GM19238 (cell line): Measurements from ENCODE around the gene TRAF3IP1.
"Not testable (repeated sequence)": the region's sequence is repeated elsewhere in the genome, so short reads cannot be mapped to it uniquely, and the experiment has no call there.

Source experiments
- DNase-seq: peaks from one replicate; pipeline ENCODE4 v3.0.0; 2011; ENCODE audit warnings: low spot score; ENCODE audit not compliant: insufficient read length

Gene TRAF3IP1

DNA sequence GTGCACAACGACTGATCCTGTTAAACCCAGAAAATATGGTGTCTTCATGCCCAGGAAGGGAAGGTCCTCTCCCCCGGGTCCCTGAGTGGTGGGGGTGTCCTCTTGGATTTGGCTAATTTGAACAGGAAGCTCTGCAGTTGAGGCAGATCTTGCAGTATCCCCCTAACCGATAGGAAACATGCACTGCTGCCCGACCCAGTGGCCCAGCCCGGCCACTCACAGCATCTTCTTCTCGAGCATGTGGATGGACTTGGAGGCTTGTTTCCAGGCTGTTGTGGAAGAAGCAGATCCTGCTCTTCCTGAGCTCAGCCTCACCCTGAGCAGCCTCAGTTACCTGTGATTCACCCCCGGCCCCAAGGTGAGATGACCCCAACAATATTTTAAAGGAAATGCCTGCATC lies 60.0 kb downstream of the TRAF3IP1 start:
- no peak for DNase-seq

DNA sequence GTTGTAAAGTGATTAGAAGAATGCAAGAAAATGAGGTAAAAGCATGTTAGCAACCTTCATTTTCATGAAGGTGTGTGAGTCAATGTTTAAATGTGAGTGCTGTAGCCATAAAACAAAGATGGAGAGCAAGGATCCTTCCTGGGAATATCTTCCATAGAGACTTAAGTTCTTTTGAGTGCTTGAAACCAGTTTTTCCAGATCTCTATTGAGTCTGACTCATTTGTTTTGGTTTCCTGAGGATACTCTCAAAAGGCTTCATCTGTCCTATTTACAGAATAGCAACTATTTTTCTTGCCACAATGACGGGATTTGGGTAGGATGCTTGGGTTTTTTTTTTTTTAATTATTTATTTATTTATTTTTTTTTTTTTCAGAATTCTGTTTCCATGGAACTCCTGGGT lies 60.5 kb downstream of the TRAF3IP1 start:
- DNase-seq, result no peak

DNA sequence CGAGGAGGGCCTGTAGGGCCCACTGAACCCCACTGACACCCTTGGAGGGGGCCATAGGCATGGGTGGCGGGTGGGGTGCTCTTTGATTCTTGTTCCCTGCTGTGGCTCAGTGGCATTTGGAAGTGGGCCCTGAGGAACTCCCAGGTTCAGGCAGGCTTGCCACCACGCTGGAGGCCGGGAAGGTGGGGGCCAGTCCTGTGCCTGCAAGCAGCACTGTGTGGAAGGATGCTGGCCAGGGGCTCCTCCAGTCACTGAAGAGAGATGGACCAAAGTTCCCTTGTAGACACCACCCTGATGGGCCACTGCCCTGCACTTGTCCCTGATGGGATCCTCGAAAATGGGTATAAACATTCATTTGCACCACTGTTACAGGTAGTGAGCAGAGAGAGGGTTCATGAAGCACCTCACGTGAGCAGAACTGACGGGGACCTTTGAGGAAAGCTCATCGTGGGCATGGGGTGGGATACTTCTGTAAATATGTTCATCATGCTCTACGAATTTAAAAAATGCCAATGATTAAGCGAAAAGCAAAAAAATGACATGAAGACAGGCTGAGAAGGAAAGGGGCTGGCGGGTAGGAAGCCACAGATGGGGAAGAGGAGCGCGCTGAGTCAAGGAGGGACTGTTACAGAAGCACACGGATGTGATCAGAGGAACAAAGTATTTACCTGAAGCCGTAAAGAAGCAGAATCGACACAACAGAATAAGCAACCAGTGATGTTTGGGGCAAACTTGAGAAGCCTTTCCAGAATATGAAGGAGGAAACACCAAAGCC lies 61.2 kb downstream of the TRAF3IP1 start:
- DNase-seq, result no peak

DNA sequence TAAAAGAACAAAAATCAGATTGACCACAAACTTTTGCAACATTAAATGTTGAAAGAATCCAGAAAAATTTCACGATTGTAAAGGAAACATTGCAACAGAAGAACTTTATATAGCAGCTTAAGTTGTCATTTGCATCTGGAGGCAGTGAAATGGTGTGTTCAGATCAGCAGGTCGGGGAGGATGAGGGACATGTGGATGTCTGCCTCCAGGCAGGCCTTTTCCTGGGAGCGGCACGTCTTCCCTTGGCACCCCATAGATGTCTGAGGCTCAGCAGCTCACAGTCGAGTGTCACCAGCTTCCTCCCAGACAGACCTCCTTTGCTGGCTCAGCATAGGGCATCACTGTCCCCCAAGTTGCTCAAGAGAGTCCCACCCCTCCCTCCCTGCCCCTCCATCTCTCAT lies 62.1 kb downstream of the TRAF3IP1 start:
- no peak for DNase-seq

DNA sequence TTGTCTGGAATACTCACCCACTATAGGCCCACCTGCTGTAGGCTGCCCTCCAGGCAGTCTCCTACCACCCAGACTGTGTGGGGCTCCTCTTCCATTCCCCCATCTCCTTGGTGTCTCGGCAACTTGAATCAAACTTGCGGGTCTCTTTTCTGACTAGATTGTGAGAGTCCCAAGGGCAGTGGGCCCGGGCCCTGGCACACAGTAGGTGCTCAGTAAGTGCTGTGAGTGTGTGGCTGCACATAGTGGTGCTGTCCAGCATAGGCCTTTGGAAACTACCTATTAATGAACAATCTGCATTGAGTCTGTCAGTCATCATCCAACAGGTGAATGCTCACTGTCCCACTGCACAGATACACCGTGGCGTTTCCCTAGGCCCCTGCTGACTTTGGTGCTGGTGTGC lies 62.8 kb downstream of the TRAF3IP1 start:
- no peak for DNase-seq

DNA sequence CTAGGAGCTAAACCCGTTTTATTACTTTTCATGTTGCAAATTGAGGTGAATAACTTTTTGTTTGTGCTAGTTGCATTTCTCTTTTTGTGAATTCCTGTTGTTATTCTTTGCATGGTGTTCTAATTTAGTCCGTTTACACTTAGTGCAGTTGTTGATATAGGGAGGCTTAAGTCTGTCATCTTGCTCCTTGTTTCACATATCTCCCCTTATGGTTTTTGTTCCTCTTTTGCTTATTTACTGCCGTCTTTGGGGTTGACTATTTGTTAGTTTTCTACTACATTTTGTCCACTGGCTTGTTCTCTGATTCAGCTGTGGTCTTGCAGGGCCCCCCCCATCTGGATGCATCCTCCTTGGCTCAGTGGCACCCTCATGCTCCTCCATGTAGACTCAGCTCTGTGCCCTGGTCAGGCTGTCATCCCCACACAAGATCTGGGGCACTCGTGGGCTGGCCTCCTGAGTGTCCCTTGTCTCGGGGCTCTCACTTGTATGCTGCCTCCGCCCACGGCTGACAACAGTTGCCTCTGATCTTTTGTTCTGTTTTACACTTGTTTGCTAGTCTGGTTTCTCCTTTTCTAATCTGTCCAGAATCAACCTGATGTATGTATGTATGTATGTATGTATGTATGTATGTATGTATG lies 63.5 kb downstream of the TRAF3IP1 start:
- DNase-seq, result no peak

DNA sequence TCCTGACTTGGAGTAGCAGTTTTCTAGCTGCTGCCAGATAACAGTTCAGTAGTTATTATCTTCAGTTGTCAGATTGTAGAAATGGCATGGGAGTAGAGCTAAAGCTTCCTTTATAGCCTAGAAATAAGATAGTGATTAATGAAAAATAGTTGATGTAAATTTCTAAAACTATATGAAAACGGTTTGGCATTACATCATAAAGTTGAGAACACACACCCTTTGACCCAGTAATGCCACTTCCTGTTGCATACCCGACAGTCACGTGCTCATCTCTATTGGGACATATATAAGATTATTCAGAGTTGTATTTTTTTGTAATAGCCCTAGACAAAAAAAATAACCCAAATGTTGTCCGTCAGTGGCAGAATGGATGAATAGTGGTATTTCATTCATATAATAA lies 67.0 kb downstream of the TRAF3IP1 start:
- DNase-seq, result no peak

DNA sequence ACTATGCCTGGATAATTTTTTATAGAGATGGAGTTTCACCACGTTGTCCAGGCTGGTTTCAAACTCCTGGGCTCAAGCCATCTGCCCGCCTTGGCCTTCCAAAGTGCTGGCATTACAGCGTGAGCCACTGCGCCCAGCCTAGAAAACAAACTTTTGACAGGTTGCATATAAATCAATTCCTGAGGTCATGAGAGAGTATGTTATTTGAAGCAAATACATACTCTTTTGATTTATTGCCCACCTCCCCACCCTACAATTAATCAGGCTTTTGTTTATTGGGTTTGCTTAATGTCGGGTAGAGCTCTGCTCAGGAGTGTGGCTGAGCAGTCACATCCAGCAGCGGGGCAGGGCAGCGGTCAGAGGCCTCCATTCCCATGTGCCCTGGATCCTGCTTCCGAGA lies 68.5 kb downstream of the TRAF3IP1 start:
- DNase-seq, result no peak

DNA sequence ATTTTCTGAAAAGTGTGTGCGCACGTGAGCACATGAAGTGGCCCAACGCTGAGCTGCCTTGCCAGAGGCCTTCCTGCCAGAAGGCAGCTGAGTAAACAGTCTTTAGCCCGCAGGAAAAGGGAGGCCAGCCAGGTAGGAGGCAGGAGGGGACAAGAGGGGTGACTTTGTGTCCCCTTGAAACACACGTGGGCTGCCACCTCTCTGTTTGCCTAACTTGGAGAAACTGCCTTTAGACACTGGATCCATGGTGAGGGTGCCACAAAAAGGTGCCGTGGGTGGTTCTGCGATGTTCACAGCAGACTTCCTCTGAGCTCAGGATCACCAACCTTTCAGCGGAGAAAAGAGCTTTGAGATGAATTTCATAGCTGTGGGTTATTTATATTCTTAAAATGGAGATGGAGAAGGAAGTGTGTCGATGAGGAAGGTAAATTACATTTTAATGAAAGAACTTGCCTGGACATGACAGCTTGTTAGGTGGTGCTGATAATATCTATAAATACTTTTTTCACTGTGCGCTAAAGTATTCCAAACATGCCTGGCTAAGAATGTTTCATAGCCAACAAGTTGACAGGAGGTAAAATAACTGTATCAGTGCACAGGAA lies 69.8 kb downstream of the TRAF3IP1 start:
- no peak for DNase-seq

DNA sequence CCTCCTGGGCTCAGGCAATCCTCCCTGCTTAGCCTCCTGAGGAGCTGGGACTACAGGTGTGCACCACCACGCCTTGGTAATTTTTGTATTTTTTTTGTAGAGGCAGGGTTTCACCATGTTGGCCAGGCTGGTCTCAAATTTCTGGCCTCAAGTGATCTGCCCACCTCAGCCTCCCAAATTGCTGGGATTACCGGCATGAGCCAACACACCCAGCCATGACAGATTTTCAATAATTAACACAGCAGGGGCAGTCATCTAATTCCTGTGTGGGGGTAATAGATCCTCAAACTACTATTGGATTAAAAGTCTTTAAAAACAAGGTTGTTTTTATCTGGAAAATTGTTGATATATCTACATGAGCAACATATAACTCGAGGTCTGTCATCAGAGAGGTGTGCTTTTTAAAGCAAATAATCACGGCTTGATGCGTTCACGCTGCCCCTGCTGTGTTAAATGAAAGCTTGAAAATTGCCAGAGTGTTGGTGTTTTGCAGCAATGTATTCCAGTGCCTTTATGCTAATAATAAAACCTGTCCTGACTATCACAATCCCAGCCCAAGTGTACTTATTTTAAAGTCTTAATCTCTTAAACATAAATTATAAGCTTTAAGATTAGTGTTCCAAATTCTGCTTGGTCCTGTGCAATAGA lies 70.8 kb downstream of the TRAF3IP1 start:
- DNase-seq, result no peak

DNA sequence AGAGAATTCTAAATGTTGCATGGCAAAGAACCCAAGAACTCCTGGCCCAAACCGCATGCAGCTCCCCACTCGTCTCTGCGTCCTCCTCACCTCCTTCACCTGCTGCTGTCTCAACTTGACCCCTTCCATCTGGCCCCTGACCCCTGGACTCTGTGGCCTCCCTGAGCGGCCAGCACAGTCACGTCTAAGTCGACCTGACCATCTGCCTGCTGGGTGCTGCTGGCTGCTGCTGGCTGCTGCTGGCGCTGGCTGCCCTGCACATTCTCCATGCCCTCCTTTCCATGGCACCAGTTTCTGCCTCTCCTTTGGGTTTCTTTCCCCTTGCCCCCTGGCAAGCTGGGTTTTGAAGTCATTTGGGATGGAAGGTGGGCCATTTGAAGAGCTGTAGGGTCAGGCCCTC lies 76.3 kb downstream of the TRAF3IP1 start:
- DNase-seq, result no peak

DNA sequence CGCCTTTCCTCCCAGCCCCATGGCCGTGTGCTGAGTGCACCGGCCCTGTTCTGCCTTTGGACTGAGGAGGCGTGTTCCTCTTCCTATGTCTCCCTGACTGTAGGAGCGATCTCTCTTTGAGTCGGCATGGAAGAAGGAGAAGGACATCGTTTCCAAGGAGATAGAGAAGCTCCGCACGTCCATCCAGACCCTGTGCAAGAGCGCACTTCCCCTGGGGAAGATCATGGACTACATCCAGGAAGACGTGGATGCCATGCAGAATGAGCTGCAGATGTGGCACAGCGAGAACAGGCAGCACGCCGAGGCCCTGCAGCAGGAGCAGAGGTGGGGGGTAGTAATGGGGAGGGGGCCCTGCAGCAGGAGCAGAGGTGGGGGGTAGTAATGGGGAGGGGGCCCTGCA lies 77.0 kb downstream of the TRAF3IP1 start:
- no peak for DNase-seq

DNA sequence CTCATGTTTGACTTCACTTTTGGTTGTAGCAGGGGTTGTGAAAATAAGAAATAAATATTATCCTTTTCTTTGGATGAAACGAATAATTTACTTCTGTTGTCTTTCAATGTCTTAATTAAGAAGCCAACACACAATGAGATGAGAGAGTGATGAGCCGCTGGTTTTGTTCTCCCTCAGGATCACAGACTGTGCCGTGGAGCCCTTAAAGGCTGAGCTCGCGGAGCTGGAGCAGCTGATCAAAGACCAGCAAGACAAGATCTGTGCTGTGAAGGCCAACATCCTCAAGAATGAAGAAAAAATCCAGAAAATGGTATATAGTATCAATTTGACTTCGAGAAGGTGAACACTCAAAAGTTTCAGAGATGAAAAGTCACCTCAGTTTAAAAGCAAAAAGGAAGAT lies 78.3 kb downstream of the TRAF3IP1 start:
- DNase-seq, result no peak

DNA sequence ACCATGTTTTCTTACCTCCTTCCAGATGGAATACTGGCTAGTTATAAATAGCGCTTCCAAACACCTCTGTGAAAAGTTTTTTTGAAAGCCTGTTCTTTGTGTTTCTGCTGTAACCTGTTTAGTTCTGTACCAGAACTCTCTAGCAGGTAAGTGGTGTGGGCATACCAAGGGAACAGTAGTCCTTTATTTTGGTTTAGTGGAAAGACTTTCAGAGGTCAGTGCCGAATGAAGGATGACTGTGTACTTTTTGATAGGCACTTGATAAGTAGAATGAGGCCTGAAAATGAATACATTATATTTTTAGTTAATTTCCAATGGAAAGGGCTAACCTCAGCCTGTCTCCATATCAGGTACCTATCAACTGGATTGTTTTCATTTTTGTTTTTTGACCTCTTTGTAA lies 78.8 kb downstream of the TRAF3IP1 start:
- no peak for DNase-seq

DNA sequence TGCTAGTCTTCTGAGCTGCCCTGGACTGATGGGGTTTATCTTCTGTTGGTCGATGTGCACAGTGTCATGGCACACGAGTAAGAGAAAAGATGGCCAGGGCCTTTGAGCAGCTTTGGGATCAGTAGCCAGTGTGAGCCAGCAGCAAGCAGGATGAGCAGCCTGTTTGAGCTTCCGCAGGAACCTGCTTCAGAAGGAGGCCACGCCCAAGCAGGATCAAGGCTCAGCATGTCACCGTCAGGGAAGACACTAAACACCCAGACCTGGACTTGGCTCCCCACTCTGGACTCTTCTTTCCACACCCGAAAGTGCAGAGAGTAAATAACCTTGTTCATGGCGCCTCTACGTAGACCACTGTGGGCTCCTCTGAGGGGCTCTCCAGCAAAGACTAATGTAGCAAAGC lies 81.2 kb downstream of the TRAF3IP1 start:
- DNase-seq, result no peak

DNA sequence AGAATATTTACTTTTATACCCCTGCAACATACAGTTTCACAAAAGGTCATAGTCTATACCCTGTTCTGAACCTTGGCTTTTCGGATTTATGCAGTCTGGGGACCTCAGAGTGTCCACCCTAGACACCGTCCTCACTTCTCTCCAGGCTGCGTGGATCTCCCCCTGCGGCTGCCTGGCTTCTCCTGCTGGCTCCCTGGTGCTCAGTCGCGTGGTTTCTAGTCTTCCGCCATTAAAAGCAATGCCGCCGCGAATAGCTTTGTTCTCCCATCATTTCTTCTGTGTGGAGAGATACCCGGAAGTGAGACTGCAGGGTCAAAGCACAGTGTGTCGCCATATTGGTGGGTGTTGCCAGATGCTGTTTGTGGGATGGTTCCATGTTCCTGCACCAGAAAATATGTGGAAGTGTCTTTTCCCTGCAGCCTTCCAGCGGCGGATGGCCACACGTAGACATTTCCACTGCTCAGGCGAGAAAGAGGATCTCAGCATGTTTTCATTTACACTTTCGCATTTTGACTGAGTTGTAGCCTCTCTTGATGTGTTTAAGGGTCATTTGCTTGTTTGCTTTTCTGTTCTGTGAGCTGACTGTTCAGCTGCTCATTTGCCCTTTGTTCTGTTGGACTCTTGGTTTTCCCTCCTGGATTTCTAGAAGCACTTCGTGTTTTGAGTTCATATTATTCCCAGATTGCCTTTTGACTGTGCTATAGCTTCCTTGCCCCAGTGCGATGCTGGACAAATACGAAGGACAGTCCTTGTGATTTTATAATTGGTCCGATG lies 83.5 kb downstream of the TRAF3IP1 start:
- no peak for DNase-seq

DNA sequence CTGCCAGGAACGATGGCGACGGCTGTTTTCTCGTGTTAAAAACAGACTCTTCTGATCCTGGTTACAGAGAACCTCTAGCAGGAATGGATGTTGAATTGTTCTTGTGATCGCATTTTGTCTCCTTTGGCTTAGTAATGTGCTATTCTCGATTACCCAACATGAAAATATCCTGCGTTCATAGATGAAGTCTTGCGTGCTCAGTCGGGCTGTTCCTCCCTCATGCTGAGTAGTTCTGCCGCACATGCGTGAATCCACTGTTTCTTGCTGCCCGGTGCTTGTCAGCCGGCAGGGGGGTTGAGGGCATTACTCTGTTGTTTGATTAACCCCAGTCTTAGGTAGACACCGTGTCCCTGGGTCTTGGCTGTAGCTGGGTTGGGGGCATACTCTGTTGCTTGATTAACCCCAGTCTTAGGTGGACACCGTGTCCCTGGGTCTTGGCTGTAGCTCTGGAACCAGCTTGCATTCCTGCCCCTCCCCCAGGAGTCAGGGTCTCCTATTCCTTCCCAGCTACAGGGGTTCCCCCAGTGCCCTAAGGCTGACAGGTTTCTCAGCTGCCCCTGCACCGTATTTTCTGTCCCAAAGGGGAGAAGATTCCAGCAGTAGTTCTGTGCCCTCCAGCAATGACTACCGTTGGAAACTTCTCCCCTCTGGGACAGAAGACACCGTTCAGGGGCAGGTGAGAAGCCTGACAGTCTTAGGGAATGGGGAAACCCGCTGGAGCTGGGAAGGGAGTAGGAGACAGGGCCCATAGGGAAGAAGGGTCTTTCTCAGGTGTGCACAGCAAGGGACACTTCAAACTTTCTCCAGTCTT lies 84.3 kb downstream of the TRAF3IP1 start:
- DNase-seq, result no peak

DNA sequence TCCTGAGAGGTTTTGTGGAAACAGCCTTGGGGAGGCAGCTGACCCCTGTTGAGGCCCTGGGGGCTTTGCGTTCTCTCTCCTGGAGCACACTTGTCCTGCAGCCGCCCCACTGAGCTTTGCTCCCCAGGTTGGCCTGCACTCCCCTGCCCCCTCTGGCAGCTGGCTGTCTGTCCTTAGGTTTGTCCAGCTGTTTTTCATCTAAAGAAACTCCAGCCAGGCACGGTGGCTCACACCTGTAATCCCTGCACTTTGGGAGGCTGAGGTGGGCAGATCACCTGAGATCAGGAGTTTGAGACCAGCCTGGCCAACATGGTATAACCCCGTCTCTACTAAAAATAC lies 84.9 kb downstream of the TRAF3IP1 start:
- not testable (repeated sequence) for DNase-seq

DNA sequence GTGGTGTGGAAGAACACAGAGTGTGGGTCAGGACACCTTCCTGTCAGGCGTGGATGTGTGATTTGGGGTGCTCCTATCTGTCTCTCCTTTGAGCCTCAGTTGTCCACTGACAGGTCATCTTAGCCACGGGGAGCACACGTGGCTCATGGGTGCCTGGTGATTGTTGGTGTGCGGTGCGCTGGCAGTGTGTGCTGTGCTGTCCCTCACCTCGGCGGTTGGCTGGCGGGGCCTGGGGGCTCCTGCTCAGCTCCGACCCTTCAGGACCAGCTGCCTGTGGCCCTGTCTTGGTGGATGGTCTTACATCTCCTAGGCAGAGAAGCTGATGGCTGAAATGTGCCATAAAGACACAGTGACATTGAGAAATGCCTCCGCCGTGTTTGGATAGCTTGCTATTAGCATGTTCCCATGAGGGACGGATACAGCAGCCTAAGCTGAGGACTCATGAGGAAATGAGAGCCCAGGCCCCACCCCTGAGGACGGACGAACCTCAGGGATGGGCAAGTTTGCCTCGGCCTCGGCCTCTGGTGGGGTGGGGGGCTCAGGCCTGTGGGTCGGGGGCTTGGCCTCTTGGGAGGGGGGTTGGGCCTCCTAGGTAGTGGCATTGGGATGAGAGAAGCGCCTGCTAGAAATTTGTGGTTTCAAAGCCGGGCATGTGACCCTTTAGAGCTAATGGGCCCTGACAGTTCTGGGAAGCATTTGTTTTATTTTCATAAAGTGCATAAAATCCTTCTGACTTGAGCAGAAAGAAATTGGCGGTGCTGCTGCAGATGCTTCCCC lies 86.1 kb downstream of the TRAF3IP1 start:
- DNase-seq, result no peak

DNA sequence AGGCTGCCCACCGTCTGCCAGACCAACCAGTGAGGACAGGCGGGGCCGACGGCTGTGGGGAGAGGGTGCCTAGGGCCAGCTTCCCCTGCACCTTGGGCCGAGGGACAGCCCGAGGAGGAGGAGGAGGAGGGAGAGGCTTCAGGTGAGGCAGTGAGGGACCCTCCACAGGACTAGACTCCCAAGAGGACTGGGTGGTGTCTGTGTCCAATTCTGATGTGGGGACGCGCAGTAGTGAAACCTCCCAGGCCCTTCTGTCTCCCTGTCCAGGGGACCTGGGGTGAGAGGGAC lies 86.6 kb downstream of the TRAF3IP1 start:
- DNase-seq, result no peak
